ENCODE measurements around the gene MAST4.

DNA sequence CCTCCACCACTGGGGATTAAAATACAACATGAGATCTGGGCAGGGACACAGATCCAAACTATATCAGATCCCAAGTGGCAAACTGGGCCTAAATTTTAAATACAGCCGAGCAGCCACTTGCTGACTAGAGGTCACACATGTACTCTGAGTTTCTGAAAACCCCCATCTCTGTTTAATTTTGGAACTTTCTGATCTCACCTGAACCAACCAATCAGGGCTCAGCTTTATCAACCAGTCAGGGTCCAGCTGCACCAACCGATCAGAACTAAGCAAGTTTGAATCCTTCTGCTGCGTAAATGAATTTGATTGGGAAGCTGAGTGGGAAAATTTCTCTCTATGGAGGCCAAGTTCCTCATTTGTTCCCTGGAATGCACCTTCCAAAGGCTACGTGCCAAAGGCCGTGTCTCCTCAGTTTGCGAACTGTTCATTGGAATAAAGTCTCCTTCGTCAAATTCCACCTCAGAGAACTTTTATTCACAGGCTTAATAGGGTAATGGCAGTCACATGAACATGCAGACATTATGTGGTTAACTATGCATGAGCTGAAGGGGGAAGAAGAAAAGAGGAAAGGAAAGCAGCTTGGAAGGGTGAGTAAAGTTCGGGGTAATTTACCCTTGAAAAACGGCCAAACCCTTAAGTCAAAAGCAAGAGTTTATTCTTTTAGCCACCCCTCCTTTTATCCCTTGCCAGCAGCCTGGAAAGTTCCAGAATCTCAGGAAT lies 596.7 kb downstream of the MAST4 start:
- no peak for TF ChIP-seq CTCF (IDR thresholded peaks at IDR 0.05; ENCODE audit: low read depth, low read length)
- TF ChIP-seq EZH2phosphoT487 (IDR thresholded peaks at IDR 0.05; ENCODE audit: low read depth), result no peak

Data from OCI-LY3 (cell line).